Stimulated activated CD8-positive, alpha-beta memory T cell treated with anti-CD3 and anti-CD28 coated beads, Interleukin-12 subunit alpha, Interleukin-12 subunit beta, amount 100 ng/mL, for 1 hour (primary cell): ENCODE data around the gene GATA2.

Experiments
- DNase-seq: peaks from one replicate; pipeline ENCODE4 v3.0.0-alpha.2; 2020; ENCODE audit warnings: low read depth

GATA2 gene

DNA sequence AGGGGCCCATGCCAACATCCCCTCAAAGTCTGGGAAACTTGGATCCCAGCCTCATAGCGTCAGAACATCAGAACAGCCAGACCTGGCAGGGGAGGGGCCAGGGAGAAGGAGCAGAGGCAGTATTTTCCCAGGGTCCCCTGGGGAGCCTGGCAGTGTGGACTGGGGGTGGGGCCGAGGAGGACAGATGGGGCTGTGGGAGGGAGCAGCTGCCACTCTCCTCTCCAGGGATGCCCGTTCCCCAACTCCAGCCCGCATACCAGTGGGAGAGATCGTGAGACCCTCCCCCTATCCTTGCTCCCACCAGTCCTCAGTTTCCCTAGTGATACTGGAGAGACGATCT, 19.9 kb downstream of the GATA2 start:
- no peak for DNase-seq

DNA sequence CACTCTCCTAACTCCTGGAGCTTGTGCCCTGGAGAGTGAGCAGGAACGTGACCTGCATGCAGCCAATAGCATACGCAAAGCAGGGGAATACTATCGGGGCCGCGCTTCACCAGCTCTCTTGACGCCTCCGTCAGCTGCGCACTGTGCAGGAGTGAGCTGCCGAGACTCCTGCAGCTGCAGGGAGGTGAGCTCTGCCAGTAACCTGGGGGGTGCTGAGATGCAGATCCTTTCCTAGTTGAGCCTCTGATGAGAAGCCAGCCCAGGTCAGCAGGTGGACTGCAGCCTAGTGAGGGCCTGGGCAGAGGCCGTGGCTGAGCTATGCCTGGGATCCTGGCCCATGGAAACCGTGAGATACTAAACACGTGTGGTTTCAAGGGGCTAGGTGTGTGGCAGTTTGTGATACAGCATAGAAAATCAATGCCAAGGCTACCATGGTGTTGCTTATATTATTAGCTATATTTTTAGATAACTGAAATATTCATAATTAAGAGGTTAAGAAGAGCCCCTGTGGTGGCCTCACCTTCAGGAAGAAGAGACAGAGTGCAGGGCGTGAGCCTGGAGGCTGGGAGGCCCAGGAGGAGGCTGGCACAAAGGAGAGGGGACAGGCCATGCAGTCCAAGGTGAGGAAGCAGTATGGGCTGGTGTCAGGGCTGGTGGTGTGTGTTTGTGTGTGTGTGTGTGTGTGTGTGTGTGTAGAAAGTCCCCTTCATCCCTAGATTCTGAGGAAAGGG, 20.4 kb downstream of the GATA2 start:
- no peak for DNase-seq

DNA sequence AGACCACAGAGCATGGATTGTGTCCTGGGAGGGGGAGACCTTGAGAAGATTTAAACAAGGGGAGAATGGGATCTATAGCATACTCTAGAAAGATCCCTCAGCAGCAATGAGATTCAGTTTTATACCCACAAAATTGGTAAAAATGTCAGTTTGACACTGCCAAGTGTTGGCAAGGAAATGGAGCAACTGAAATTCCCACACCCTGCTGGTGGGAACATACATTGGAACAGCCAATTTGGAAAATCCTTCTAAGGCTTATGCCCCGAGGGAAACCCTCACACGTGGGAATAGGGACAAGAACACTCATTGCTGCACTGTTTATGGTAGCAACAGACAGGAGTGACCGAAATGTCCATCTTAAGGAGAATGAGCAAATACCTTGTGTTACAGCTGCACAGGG, 21.3 kb downstream of the GATA2 start:
- no peak for DNase-seq

DNA sequence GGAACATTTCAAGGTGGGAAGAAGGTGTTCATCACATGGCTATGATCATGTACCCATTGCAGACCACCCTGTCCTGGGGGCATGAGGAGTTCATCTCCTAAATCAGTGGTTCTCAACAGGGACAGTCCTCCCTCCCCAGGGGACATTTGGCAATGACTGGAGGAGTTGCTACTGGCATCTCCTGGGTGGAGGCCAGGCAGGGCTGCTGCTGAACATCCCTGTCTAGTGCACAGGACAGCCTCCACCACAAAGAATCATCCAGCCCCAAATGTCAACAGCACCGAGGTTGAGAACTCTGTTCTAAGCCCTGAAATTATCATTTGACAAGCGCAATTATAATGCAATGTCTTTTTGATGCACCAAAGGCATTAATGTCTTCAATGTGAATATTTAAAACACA, 21.9 kb downstream of the GATA2 start:
- no peak for DNase-seq

DNA sequence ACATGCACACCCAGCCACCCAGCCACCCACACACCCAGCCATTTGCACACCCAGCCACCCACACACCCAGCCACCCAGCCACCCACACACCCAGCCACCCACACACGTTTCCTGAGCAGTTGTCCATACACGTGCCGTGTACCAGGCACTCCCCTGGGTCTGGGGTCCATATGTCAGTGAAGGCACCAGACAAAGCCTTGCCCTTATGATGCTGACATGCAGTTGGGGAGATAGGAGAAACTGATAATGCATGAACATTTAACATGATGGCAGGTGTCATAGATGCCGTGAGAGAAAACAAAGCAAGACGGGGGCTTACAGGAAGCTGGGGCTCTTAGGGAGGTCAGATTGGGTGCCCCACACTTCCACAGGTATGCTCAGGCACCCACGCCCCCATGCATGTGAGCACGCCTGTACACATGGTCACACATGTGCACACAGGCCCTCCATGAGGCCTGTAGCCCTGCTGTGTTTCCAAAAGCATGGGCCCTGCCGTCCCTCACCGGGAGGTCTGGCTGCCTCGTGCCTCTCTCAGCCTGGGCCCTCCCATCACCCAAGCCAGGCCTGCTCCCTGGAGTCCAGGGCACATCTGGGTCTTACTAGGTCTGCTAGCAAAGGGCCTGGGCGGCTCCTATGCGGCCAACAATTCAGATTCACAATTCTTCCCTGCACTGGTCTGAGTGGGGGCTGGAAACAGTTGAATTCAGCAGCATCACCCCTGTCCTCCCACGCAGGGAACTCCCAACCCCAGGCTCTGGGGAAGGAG, 22.7 kb downstream of the GATA2 start:
- no peak for DNase-seq

DNA sequence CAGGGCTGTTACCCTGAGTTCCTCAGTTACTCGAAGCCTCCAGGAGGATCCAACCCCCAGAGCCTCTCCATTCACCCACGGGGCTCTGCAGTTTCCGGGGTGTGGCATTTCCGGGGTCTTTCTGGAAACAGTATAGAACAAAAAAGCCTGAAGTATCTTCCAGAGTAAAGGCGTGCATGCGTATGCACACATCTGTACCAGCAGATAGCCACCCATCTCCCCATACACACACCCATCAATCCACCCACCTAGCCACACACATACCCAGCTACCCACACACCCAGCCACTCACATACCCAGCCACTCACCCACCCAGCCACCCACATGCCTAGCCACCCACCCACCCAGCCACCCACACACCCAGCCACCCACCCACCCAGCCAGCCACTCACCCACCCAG, 23.4 kb downstream of the GATA2 start:
- DNase-seq = no peak

DNA sequence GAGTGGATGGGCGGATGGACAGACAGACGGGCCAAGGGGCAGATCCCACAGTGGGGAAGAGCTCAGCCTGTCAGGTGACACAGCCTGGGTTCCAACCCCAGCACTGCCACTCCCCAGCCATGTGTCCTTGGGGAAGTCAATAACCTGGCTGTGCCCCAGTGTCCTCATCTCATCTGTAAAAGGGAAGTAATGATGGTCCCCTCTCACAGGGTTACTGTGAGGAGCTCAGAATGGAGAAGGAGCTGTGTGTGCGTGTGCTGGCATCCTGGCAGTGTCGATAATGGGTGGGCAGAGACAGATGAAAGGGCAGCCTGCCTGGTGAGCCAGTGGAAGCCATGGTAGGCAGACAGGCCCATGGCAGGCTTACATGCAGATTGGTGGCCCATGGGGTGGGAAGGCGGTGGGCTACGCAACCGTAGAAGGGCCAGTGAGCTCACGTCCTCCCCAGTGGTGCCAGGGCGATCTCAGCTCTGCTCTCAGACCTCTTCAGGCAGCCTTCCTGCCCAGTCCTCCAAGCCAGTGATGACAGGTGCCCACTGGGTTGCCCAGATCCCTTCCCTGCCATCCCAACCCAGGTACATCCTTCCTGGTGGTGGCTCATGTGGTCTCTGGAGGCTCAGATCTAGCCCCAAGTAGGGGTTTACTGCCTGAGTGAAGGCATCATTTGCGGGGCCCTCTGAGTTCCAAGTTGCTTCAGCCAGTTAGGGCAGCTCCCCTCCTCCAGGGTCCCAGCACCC, 24.0 kb downstream of the GATA2 start:
- no peak for DNase-seq

DNA sequence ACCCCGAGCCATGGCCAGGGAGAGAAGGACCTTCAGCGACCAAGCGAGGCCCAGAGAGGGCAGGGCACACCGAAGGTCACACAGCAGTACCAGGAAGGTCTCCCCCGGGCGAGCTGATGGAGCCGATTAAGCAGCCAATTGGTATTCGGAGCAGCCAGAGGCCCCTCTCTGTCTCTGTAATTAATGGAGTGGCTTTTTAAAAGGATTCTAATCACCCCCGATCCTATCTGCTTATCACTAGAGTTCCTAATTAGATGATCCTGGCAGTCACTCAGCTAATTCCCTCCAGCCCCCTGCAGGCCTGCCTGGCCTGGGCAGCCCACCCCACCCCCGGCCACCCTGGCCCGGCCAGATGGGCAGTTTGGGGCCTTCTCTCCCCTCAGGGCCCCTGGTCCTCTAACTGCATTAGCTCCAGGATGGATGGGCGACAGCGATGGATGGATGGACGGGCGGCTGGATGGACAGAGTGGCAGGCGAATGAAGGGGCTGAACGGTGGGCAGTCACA, 24.7 kb downstream of the GATA2 start:
- no peak for DNase-seq

DNA sequence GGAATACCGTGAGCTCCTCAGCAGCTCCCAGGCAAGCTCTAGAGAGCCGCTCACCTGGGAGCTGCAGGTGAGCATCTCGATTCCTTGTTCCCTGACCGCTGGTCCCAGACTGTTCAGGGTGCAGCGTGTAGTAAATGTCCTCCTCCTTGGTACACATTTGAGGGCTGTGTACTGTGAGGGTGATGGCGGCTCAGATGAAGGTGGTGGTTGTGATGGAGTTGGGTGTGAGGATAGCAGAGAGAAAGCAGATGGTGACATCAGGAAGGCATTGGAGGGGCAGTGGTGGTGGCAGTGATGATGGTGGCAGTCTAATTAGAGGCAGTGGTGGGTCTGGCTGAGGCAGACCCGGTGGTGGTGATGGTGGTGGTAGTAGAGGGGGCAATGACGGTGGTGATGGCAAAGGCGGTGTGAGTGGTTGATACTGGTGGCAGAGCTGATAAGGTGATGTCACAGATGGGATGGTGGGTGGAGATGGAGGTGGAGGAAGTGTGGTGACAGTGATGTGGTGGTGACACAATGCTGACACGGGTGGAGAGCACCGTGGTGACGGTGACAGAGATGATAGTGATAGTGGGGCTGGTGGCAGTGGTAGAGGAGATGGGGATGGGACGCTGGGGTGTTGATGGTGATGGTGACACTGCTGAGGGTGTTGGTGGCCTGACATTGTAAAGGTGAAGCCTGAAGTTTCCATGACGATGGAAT, 26.0 kb downstream of the GATA2 start, which contains the start of gene DNAJB8:
TSS of gene DNAJB8 (minus strand) at position 51 of the 702 bp plus-strand sequence. CDS start 3,645 bp downstream, outside the sequence.
- DNase-seq = no peak

DNA sequence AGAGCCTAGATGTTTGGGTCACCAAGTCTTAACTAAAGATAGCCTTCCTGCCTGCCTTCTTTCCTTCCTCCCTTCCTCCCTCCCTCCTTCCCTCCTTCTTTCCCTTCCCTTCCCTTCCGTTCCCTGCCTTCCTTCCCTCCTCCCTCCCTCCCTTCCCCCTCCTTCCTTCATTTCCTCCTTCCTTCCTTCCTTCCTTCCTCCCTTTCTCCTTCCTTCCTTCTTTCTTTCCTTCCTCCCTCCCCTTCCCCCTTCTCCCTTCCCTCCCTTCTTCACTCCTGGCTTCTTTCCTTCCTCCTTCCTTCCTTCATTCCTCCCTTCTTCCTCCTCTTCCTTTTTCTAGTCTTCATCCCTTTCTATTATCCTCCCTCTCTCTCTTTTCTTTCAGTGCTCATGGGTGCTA, 28.3 kb downstream of the GATA2 start:
- no peak for DNase-seq

DNA sequence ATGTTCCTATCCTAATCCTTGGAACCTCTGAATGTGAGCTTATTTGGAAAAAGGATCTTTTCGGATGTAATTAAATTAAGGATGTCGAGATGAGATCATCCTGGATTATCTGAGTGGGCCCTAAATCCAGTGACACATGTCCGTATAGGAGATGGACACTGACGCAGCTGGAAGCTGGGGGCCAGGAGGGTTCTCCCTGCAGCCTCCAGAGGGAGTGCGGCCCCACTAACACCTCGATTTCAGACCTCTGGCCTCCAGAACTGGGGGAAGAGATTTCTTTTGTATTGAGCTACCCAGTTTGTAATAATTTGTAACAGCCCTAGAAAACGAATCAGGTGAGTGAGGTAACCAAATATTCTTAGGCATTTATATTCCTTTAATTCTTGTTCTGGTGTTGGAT, 28.8 kb downstream of the GATA2 start:
- no peak for DNase-seq

DNA sequence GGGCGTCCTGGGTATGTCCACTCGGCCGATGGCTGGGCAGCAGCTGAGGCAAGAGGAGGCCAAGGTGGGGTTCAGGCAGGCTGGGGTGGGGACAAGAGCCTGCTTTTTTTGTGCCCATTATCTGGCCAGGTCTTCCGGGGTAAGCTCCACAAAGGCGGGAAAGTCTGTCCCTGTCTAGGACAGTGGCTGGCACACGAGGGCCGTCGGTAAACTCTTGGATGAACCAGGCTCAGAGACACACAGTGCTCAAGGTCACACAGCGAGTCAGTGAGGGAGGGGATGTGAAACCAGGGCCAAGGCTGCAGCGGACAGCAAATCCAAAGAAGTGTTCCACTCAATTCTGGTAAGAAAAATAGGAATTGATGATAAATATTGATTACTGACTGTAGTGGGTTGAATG, 29.2 kb downstream of the GATA2 start:
- no peak for DNase-seq

DNA sequence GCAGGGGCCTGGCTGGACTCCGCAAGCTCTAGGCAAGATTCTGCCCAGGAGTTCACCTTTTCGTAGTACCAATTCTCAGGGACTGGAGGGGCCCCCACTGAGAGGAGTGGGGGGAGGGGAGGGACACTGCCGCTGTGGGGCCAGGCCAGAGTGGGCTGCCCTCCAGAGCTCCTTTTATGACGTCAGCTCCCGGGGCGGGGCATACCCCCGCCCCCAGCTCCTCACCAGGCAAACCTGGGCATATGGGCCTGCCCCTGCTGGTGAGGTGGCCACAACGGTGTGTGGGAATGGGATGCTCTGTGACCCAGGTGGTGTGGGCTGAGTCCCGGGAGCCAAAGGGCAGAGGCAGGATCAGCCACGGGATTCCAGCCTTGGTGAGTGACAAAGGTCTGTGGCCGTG, 29.6 kb downstream of the GATA2 start:
- no peak for DNase-seq

DNA sequence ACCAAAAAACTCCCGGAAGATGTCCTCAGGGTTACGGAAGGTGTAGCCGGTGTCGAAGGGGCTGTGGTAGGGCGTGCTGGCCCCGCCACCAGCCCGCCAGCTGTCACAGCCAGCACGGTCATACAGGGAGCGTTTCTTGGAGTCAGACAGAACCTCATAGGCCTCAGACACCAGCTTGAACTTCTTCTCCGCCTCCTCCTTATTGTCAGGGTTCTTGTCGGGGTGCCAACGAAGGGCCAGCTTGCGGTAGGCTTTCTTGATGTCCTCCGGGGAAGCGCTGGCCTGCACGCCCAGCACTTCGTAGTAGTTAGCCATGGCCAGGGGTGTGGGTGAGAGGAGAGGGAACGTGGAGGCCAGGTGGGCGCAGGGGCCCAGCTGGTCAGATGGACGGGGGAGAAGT, 30.1 kb downstream of the GATA2 start:
- DNase-seq = no peak

DNA sequence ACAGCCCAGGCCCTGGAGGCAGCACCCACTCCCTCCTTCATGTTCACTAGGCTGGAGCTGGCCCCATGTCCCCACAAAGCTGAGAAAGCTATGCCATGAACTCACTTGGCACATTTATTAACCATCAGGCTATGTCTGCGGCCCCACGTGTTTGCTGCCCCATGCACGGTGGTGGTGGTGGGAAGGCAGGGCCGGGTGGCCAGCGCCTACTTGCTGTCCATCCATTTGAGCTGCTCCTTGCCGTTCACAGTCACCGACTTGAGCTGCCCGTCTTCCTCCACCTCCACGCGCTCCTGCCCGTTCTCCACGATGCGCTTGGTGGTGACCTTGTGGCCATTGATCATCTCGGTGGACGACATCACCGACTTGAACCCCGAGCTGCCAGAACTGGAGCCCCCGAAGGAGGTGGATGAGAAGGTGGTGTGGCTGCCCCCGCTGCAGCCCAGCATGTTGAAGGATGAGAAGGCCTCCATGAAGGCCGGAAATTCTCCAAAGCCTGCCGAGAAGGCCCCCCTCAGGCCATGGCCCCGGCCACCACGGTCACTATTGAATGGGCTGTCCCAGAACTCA, 30.6 kb downstream of the GATA2 start:
- DNase-seq = no peak

DNA sequence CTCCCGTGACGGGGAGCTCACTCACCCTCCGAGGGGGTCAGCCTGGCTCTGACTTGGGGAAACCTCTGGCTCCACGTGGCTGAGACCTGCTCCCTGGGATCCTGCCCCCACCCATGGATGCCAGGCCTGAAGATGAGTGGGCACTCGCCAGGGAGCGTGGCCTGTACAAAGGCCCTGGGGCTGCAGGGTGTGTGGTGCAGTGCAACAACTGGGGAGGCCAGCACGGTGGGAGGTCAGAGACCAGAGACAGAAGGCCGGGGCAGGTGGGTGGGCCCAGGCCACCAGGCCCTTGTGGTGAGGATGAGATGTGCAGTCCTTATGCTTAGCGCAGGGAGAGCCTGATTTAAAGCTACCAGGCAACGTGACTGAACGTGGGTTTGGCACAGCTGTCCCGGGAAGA, 31.3 kb downstream of the GATA2 start:
- DNase-seq = no peak

DNA sequence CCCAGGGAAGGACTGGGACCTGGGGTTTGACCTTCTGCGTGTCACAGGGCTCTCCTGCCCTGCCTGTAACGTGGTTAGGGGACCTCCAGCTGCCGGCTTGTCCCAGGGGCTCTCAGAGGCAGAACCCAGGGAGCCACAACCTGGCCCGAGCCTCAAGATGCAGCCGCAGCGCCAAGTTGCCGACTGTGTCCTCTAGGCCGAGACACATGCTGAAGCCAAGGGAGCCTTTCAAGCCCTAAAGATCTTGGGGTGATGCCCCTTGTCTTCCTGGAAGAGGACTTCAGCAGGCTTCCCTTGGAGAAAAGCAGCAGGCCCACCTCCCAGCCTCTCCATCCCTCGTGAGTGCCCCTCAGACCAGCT, 33.6 kb downstream of the GATA2 start:
- no peak for DNase-seq

DNA sequence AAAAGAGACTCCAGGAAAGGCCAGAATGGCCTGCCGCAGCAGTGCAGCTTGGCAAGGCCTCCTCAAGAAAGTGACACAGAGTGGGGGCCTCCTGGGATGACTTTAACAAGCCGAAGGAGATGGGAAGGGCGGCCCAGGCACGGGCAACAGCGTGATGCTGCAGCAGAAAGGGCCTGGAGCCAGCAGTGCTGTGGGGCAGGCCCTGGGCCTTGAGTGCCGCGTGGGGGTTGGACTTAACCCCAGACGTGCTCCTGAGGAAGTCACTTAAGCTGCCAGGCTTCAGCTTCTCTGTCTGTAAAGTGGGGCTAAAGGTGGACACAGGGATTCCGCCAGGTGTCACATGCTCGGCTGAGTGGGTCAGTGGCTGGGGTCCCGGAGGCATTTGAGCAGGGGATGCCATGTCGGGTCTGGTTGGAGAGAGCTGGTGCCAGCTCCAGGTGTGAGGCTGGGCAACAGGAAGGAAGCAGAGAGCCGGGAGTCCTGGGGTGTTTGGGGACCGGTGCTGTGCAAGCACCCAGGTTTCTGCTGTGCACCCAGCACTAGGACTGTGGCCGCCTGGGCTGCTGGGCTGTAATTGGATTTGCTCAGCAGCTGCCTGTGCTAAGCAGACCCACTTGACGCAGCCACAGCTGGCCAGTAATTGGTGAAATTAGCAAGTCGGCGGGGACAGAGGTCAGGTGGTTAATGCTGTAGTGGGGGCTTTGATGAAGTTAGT, 34.1 kb downstream of the GATA2 start:
- DNase-seq = no peak

DNA sequence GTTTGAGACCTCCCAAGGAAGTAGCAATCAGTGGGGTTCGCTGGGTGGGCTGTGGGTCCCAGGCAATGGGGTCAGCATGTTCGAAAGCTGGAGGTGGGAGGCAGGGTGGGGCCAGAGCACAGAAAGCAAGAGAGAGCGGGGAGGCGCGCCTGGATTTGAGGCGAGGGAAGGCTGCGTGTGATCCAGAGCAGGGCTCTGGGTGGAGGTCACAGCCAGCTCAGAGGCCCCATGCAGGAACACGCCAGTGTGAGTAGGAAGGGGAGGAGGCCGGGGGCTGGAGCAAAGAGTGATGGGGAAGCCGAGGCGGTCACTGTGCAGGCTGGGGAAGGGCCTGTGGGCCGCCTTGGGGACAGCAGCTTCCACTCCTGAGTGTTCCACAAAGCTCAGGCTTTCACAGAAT, 35.1 kb downstream of the GATA2 start:
- no peak for DNase-seq

DNA sequence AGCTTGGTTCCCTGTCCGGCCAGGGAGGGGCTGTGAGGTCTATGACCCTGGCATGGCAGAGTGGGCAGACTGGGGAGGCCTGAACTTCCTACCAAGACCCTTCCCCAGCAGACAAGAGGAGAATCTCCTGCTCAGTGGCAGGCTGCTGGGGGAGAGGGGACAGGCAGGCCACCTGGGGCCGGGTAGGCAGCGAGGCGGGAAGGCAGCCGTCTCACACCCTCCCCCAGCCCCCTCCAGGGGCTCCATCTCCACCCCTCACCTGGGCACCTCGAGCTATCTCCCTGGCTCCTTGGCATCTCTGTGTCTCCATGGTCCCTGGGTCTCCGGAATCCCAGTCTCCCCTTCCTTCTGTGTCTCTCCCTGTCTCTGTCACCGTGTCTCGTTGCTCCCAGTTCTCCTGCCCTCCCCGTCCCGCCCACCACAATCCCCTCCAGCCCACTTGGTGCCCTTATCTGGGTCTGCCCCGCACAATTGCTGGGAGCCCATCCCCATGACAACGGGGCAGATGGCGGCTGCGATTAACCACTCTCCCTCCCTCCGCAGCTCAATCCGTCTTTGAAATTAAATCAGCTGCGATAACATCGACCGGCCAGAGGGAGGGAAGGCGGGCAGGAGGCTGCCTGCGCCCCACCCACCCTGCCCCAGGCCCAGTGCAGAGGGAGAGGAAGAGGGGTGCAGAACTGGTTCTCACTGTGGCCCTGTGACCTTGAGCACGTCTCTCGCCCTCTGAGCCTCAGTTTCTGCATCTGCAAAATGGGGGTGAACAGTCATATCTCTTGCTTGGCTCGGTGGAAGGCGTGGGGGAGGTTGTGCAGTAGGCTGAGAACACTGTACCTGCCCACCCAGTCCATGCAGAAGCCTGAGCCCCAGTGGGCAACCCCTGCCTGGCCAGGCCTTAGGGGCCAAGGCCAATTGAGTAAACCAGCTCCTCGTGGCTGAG, 36.0 kb downstream of the GATA2 start:
- DNase-seq = no peak
